CD1c-positive myeloid dendritic cell (primary cell): ENCODE results near the gene MPZL1.
"Not testable (repeated sequence)": the region's sequence is repeated elsewhere in the genome, so short reads cannot be mapped to it uniquely, and the experiment has no call there.

Source experiments
- DNase-seq: peaks from one replicate; pipeline ENCODE4 v3.0.0-alpha.2; 2016; ENCODE audit errors: extremely low spot score

MPZL1 gene

GRCh38 chr1:167776616-167777268 is 55.0 kb downstream of the MPZL1 start:
- no peak for DNase-seq

- no peak for DNase-seq
Observed at GRCh38 chr1:167777269-167777650, 55.5 kb downstream of the MPZL1 start.

GRCh38 chr1:167781558-167781957 is 59.8 kb downstream of the MPZL1 start:
- no peak for DNase-seq

- DNase-seq, result no peak
Observed at GRCh38 chr1:167782946-167783345, 61.2 kb downstream of the MPZL1 start.

- DNase-seq, result no peak
Observed at GRCh38 chr1:167784876-167785550, 63.2 kb downstream of the MPZL1 start.

GRCh38 chr1:167786502-167786901 is 64.7 kb downstream of the MPZL1 start:
- no peak for DNase-seq

GRCh38 chr1:167789501-167789900 is 67.7 kb downstream of the MPZL1 start:
- no peak for DNase-seq

GRCh38 chr1:167790117-167790516 is 68.3 kb downstream of the MPZL1 start:
- no peak for DNase-seq

GRCh38 chr1:167791281-167792187 is 69.8 kb downstream of the MPZL1 start:
- peak; percentile 58 for DNase-seq

GRCh38 chr1:167792188-167792565 is 70.4 kb downstream of the MPZL1 start:
- DNase-seq, result peak; percentile 12

- no peak for DNase-seq
Observed at GRCh38 chr1:167794043-167794442, 72.3 kb downstream of the MPZL1 start.

- no peak for DNase-seq
Observed at GRCh38 chr1:167795810-167796740, 74.3 kb downstream of the MPZL1 start.

GRCh38 chr1:167797015-167797414 is 75.2 kb downstream of the MPZL1 start:
- DNase-seq, result no peak

- no peak for DNase-seq
Observed at GRCh38 chr1:167798952-167799351, 77.2 kb downstream of the MPZL1 start.

- no peak for DNase-seq
Observed at GRCh38 chr1:167799747-167800146, 78.0 kb downstream of the MPZL1 start.

GRCh38 chr1:167800251-167800650 is 78.5 kb downstream of the MPZL1 start:
- no peak for DNase-seq

- DNase-seq, result no peak
Observed at GRCh38 chr1:167802235-167802634, 80.5 kb downstream of the MPZL1 start.

GRCh38 chr1:167803358-167804207 is 81.8 kb downstream of the MPZL1 start:
- peak; percentile 96 for DNase-seq

GRCh38 chr1:167805041-167805556 is 83.3 kb downstream of the MPZL1 start:
- DNase-seq, result no peak

- DNase-seq, result not testable (repeated sequence)
Observed at GRCh38 chr1:167806235-167806634, 84.5 kb downstream of the MPZL1 start.
